HepG2 (cell line): ENCODE results near the gene AGXT. TPM values are rescaled to one million over a fixed set of nuclear protein-coding genes. Genes with fewer than 3 reads are reported as not detected.

Experiments
- ETV6 ChIP-seq: sonication (generic); formaldehyde crosslinking; conservative IDR thresholded peaks from 2 replicates; pipeline ENCODE4 v1.4.0; 2020; ENCODE audit warnings: missing genetic modification reagents
- KAT2B ChIP-seq: fragments of 150-350 bp; IDR thresholded peaks from 2 replicates; pipeline ENCODE4 v1.6.1; 2014; ENCODE audit warnings: low read depth, low read length, borderline replicate concordance
- MYNN ChIP-seq: sonication (generic); formaldehyde crosslinking; IDR thresholded peaks from 2 replicates; pipeline ENCODE4 v1.4.0; 2020; ENCODE audit warnings: mild to moderate bottlenecking, low read depth, missing genetic modification reagents
- NR3C1 ChIP-seq: sonication (generic); formaldehyde crosslinking; IDR thresholded peaks from 2 replicates; pipeline ENCODE4 v1.4.0; 2020; ENCODE audit warnings: missing genetic modification reagents
- SMAD9 ChIP-seq: sonication (generic); formaldehyde crosslinking; IDR thresholded peaks from 2 replicates; pipeline ENCODE4 v1.5.1; 2020; ENCODE audit warnings: mild to moderate bottlenecking, missing genetic modification reagents
- TBX2 ChIP-seq: sonication (generic); formaldehyde crosslinking; IDR thresholded peaks from 2 replicates; pipeline ENCODE4 v1.5.0; 2020; ENCODE audit warnings: missing genetic modification reagents, mild to moderate bottlenecking, borderline replicate concordance
- THAP8 ChIP-seq: sonication (generic); formaldehyde crosslinking; IDR thresholded peaks from 2 replicates; pipeline ENCODE4 v1.5.1; 2020; ENCODE audit warnings: missing genetic modification reagents, mild to moderate bottlenecking, borderline replicate concordance
- ZBTB8A ChIP-seq: sonication (generic); formaldehyde crosslinking; IDR thresholded peaks from 2 replicates; pipeline ENCODE4 v1.4.0; 2020; ENCODE audit warnings: mild to moderate bottlenecking, low read depth, missing genetic modification reagents, borderline replicate concordance
- polyA plus RNA-seq, 8 experiments: library from polyadenylated mRNA; depleted of rRNA in 3 of 8; stranded (reverse) in 7 of 8; unstranded in 1 of 8; fragments of >200 nt; fragmentation: Illumina TruSeq in 4 of 8; extraction: Trizol in 4 of 8; gene quantifications; 2 replicates each; pipeline versions ENCODE4 v1.2.1 to v1.2.3, GENCODE V29; 2011 to 2016; ENCODE audit warnings: low read depth in 4 of 8, missing spikeins in 1 of 8, mixed read lengths in 1 of 8; ENCODE audit not compliant: insufficient read depth in 1 of 8
- total RNA-seq, 5 experiments: library from RNA; depleted of rRNA; stranded (reverse); fragments of >200 nt; fragmentation: Illumina TruSeq; extraction: Trizol; gene quantifications; 2 replicates each; pipeline ENCODE4 v1.2.3, GENCODE V29; 2016; ENCODE audit warnings: low read depth in 1 of 5
- TF ChIP-seq, protein P1 (sequence below): sonication (generic); formaldehyde crosslinking; conservative IDR thresholded peaks from 2 replicates; pipeline ENCODE4 v1.4.0; 2020; ENCODE audit warnings: missing genetic modification reagents
- TF ChIP-seq, protein P2 (sequence below): sonication (generic); formaldehyde crosslinking; IDR thresholded peaks from 2 replicates; pipeline ENCODE4 v1.5.0; 2020; ENCODE audit warnings: missing genetic modification reagents

The AGXT gene
- total and polyA plus RNA-seq, 2 of the 13 experiments (the other 11 are each of a cell fraction or from before 2014, with no cell fraction given) = 41.9 to 96.1 TPM

- TF ChIP-seq ZBTB8A (CRISPR knock-in tag) (no peak), ETV6 (no peak), SMAD9 (CRISPR knock-in tag) (no peak), NR3C1 (CRISPR knock-in tag) (no peak), MYNN (CRISPR knock-in tag) (no peak), TBX2 (CRISPR knock-in tag) (0 out of 2 replicates have a peak, but pooled peaks have one; percentile 10), THAP8 (CRISPR knock-in tag) (0 out of 2 replicates have a peak, but pooled peaks have one; percentile 24), KAT2B (no peak)
- TF ChIP-seq, protein P1, sequence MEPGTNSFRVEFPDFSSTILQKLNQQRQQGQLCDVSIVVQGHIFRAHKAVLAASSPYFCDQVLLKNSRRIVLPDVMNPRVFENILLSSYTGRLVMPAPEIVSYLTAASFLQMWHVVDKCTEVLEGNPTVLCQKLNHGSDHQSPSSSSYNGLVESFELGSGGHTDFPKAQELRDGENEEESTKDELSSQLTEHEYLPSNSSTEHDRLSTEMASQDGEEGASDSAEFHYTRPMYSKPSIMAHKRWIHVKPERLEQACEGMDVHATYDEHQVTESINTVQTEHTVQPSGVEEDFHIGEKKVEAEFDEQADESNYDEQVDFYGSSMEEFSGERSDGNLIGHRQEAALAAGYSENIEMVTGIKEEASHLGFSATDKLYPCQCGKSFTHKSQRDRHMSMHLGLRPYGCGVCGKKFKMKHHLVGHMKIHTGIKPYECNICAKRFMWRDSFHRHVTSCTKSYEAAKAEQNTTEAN (CRISPR knock-in tag) = no peak
- TF ChIP-seq, protein P2, sequence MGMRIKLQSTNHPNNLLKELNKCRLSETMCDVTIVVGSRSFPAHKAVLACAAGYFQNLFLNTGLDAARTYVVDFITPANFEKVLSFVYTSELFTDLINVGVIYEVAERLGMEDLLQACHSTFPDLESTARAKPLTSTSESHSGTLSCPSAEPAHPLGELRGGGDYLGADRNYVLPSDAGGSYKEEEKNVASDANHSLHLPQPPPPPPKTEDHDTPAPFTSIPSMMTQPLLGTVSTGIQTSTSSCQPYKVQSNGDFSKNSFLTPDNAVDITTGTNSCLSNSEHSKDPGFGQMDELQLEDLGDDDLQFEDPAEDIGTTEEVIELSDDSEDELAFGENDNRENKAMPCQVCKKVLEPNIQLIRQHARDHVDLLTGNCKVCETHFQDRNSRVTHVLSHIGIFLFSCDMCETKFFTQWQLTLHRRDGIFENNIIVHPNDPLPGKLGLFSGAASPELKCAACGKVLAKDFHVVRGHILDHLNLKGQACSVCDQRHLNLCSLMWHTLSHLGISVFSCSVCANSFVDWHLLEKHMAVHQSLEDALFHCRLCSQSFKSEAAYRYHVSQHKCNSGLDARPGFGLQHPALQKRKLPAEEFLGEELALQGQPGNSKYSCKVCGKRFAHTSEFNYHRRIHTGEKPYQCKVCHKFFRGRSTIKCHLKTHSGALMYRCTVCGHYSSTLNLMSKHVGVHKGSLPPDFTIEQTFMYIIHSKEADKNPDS (CRISPR knock-in tag) = no peak
Observed at GRCh38 chr2:240917009-240917683, 48.5 kb downstream of the AGXT start (continued).
